DND-41 (cell line): ENCODE results near the gene MICU1.

Source experiments
- EZH2 ChIP-seq: IDR thresholded peaks from 3 replicates; pipeline ENCODE4 v1.6.1; 2012; ENCODE audit warnings: borderline replicate concordance, low read depth, mild to moderate bottlenecking, moderate library complexity, low read length, inconsistent platforms; ENCODE audit not compliant: severe bottlenecking
- TF ChIP-seq, protein P1 (sequence below): IDR thresholded peaks from 2 replicates; pipeline ENCODE4 v1.5.1; 2012; ENCODE audit warnings: borderline replicate concordance, low read length, moderate library complexity, mild to moderate bottlenecking; ENCODE audit not compliant: poor library complexity, severe bottlenecking; ENCODE audit errors: extremely low read depth

DNA sequence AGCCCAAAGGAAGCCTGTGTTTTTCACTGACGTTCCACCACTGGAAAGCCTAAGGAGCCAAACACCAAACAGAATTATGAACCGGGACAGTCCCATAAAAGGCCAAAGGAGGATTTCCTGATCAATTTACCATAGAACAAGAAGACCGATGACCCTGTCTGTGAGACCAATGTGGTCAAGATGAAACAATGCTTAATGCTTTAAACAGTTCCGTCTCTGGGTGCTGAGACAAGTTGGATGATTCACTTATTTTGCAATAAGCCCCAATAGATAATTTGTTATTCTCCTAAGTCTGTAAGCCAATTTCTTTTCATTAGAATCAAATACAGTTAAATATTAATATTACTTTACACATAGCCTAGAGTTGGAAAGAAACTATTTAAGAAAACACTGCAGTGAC is 134.9 kb downstream of the MICU1 start:
- TF ChIP-seq, protein P1, sequence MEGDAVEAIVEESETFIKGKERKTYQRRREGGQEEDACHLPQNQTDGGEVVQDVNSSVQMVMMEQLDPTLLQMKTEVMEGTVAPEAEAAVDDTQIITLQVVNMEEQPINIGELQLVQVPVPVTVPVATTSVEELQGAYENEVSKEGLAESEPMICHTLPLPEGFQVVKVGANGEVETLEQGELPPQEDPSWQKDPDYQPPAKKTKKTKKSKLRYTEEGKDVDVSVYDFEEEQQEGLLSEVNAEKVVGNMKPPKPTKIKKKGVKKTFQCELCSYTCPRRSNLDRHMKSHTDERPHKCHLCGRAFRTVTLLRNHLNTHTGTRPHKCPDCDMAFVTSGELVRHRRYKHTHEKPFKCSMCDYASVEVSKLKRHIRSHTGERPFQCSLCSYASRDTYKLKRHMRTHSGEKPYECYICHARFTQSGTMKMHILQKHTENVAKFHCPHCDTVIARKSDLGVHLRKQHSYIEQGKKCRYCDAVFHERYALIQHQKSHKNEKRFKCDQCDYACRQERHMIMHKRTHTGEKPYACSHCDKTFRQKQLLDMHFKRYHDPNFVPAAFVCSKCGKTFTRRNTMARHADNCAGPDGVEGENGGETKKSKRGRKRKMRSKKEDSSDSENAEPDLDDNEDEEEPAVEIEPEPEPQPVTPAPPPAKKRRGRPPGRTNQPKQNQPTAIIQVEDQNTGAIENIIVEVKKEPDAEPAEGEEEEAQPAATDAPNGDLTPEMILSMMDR, result no peak
- no peak for TF ChIP-seq EZH2
